Tibial artery (tissue), 4 donors: ENCODE measurements around the gene NCKAP5L.
"Not testable (repeated sequence)": the region's sequence is repeated elsewhere in the genome, so short reads cannot be mapped to it uniquely, and the experiment has no call there.

Experiments used
- DNase-seq, 2 donors: peaks; one replicate each; pipeline ENCODE4 v3.0.0-alpha.2; 2019
- H3K27ac ChIP-seq, 2 donors: fragments of 200-600 bp; sonication (generic) in 1 of 2; 1 replicate in 1 of 2; 2 replicates in 1 of 2; pipeline ENCODE4 v1.5.1; 2018 to 2019; ENCODE audit warnings: mild to moderate bottlenecking in 1 of 2
- H3K27me3 ChIP-seq, 2 donors: fragments of 200-600 bp; sonication (generic) in 1 of 2; one replicate each; pipeline versions ENCODE4 v1.5.1 to v1.6.0; 2016 to 2019
- H3K36me3 ChIP-seq, 3 donors: fragments of 200-600 bp; sonication (generic) in 2 of 3; one replicate each; pipeline ENCODE4 v1.5.1; 2016 to 2019; ENCODE audit warnings: mild to moderate bottlenecking in 2 of 3
- H3K4me1 ChIP-seq, 4 donors: fragments of 200-600 bp; sonication (generic) in 2 of 4; 1 replicate in 3 of 4; 2 replicates in 1 of 4; pipeline ENCODE4 v1.5.1; 2016 to 2019
- H3K4me3 ChIP-seq, 2 donors: fragments of 200-600 bp; sonication (generic) in 1 of 2; 1 replicate in 1 of 2; 2 replicates in 1 of 2; pipeline ENCODE4 v1.5.1; 2018 to 2019; ENCODE audit warnings: mild to moderate bottlenecking in 2 of 2
- H3K9me3 ChIP-seq, 3 donors: fragments of 200-600 bp; sonication (generic) in 1 of 3; one replicate each; pipeline ENCODE4 v1.5.1; 2016 to 2019
- intact Hi-C: fragments of 100-400 bp; cut with DNase I; formaldehyde crosslinking; loops from one replicate; pipeline ENCODE4 v1.15.0; 2023; ENCODE audit warnings: low total_unique reads
- TF ChIP-seq, protein P1 (sequence below), 2 experiments: fragments of 200-600 bp in 1 of 2; fragments of 450-650 bp in 1 of 2; IDR thresholded peaks; one replicate each; pipeline ENCODE4 v1.5.1; 2017 to 2019; ENCODE audit warnings: antibody characterized with exemption in 2 of 2, mild to moderate bottlenecking in 1 of 2, moderate library complexity in 1 of 2

The NCKAP5L gene

DNA sequence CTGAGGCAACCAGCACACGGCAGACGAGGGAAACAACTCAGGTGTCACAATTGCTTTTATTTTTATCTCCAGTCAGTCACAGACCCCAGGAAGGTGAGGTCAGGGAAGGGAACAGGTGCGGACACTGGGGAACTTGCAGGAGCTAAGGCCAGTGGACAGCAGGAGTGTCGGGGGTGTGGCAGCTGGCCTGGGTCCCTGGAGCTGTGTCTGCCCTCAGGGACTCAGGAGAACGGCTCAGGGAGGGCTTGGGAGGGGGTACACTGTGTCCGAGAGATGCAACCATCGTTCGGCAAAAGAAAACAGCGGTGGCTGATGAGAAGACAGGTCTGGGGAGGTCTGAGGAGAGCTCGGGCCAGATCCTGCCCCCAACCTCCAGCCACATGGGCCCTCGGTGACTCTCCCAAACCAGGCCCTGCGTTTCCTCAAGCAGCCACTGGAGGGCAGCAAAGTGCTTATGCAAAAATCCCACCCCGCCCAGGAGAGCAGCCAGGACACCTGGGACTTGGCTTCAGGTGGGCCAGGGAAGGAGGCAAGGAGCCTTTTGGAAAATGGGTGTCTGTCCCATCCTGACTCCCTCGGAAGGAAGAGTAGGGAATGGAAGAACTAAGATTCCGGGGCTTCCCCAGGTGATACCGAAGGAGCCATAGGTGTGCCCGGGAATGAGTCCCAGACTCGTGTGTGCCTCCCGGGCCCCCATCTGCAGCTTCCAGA, 38.8 kb upstream of the NCKAP5L start:
- intact Hi-C loops, result loop anchor here (5.0 to 10.0 kb wide), 3 partner anchors 78 to 185 kb away; no protein-coding TSS in a partner anchor
- TF ChIP-seq, protein P1, sequence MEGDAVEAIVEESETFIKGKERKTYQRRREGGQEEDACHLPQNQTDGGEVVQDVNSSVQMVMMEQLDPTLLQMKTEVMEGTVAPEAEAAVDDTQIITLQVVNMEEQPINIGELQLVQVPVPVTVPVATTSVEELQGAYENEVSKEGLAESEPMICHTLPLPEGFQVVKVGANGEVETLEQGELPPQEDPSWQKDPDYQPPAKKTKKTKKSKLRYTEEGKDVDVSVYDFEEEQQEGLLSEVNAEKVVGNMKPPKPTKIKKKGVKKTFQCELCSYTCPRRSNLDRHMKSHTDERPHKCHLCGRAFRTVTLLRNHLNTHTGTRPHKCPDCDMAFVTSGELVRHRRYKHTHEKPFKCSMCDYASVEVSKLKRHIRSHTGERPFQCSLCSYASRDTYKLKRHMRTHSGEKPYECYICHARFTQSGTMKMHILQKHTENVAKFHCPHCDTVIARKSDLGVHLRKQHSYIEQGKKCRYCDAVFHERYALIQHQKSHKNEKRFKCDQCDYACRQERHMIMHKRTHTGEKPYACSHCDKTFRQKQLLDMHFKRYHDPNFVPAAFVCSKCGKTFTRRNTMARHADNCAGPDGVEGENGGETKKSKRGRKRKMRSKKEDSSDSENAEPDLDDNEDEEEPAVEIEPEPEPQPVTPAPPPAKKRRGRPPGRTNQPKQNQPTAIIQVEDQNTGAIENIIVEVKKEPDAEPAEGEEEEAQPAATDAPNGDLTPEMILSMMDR (IDR thresholded peaks at IDR 0.05), result peak; percentile 82 to 97
- peaks cover 0 to 21% of the 10 kb centered on the region in 2 donors for H3K27me3 ChIP-seq
- no peaks in the 10 kb centered on the region for H3K9me3 ChIP-seq
- DNase-seq, result peak; percentile 64 to 76
- H3K36me3 ChIP-seq, result no peaks in the 10 kb centered on the region
- peaks cover 0 to 18% (median 7%) of the 10 kb centered on the region in 4 donors for H3K4me1 ChIP-seq
- H3K27ac ChIP-seq, result no peak overlapping the region
- H3K4me3 ChIP-seq, result no peak overlapping the region

DNA sequence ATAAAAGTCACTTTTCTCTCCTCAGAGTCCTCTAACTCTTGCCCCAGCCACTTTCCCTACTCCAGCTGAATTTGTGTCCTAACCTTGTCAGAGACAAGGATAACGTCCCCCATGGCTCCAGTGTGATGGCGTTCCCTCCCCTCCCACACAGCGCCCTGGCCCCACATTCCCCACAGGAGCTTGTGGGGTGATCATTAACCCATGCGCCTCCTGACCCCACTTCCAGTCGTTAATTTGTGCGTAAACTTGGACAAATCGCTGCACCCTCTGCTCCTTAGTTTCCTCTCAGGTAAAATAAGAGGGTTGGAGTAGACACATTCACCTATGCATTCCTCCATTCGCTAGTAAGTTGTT, 37.5 kb upstream of the NCKAP5L start:
- Histone ChIP-seq H3K27me3 (peaks cover 0 to 23% of the 10 kb centered on the region in 2 donors), H3K4me3 (no peak overlapping the region), H3K36me3 (no peaks in the 10 kb centered on the region), H3K27ac (no peak overlapping the region), H3K4me1 (peaks cover 0 to 18% (median 7%) of the 10 kb centered on the region in 4 donors), H3K9me3 (no peaks in the 10 kb centered on the region)
- intact Hi-C loops, result loop anchor here (5.0 to 10.0 kb wide), 3 partner anchors 79 to 187 kb away; no protein-coding TSS in a partner anchor
- no peak for DNase-seq
- TF ChIP-seq, protein P1 (IDR thresholded peaks at IDR 0.05), result no peak

DNA sequence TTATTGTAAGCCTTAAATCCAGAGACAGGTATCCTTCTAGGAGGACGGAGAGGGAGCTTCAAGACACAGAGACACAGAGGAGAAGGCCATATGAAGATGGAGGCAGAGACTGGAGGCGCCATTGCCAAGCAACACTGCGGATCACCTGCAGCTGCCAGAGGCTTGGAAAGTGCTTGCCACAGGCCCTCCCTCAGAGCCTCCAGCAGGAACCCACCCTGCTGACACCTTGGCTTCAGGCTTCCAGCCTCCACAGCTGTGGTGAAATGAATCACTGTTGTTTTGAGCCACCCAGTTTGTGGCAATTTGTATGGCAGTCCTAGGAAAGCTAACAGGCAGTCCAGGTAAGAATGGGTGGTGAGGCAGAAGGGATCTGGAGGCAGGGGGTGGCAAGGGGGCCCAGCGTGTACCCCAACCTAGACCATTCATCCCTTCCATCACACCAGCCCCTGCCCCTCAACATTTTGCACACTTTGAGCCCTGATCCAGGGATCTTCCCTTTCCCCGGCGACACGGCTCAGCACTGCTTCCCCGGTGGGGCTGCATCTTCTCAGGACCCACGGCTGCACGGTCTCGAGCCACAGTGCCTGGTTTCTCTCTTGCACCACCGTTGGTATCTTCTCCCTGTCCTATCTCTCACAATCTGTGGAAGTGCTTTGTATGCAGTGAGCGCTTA, 37.0 kb upstream of the NCKAP5L start:
- Histone ChIP-seq H3K9me3 (no peaks in the 10 kb centered on the region), H3K4me1 (peaks cover 0 to 18% (median 7%) of the 10 kb centered on the region in 4 donors), H3K27me3 (peaks cover 0 to 23% of the 10 kb centered on the region in 2 donors), H3K27ac (no peak overlapping the region), H3K36me3 (no peaks in the 10 kb centered on the region), H3K4me3 (no peak overlapping the region)
- intact Hi-C loops, result loop anchor here (5.0 to 10.0 kb wide), 3 partner anchors 80 to 187 kb away; no protein-coding TSS in a partner anchor
- TF ChIP-seq, protein P1 (IDR thresholded peaks at IDR 0.05), result no peak
- DNase-seq, result no peak

- H3K4me1 ChIP-seq, result peaks cover 0 to 17% (median 7%) of the 10 kb centered on the region in 4 donors
These were observed 36.5 kb upstream of the NCKAP5L start for GRCh38 chr12:49864798-49865090.

DNA sequence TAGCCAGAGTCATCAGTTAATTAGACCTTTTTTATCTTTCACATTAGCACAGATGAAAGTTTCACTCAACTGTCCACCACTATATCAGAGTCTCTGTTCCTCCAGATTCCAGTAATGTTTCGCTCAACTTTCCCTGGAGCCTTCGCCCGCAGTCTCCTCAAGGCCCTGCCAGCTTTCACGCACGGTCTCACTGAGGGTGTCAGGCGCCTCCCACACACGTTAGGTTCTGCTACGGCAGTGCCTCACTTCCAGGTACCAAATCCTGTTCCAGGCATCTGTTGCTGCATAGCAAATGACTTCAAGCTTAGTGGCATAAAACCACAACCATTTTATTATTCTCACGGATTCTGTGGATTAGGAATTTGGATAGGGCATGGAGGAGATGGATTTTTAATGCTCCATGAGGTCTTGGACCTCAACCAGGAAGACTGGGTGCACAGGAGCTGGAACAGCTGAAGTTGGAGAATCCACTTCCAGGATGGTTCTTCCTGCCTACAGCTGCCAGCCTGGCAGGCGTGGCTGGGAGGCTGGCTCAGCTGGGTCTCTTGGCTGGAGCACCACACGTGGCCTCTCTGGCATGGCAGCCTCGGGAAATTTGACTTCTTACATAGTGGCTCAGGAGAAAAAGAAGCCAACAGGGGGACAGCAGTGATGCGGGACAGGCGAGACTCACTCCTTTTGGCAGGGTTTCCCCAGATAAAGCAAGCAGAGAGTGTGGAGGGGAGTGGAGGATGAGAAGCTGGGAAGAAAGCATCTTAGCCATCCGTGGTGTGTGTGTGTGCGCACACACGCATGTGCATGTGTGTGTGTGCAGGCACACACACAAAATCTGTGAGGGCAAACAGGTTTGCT, 36.0 kb upstream of the NCKAP5L start:
- no peaks in the 10 kb centered on the region for H3K9me3 ChIP-seq

More at GRCh38 chr12:49864798-49865090, 36.5 kb upstream of the NCKAP5L start:
- Histone ChIP-seq H3K36me3 (no peaks in the 10 kb centered on the region), H3K27ac (no peak overlapping the region), H3K27me3 (peaks cover 0 to 22% of the 10 kb centered on the region in 2 donors), H3K9me3 (no peaks in the 10 kb centered on the region), H3K4me3 (no peak overlapping the region)
- intact Hi-C loops, result loop anchor here (5.0 to 10.0 kb wide), 3 partner anchors 80 to 188 kb away; no protein-coding TSS in a partner anchor
- TF ChIP-seq, protein P1 (IDR thresholded peaks at IDR 0.05), result no peak
- no peak for DNase-seq

DNA sequence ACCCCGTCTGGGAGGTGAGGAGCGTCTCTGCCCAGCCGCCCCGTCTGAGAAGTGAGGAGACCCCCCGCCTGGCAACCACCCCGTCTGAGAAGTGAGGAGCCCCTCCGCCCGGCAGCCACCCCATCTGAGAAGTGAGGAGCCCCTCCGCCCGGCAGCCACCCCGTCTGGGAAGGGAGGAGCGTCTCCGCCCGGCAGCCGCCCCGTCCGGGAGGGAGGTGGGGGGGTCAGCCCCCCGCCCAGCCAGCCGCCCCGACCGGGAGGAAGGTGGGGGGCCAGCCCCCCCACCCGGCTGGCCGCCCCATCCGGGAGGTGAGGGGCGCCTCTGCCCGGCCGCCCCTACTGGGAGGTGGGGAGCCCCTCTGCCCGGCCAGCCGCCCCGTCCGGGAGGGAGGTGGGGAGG, 32.7 kb upstream of the NCKAP5L start:
- not testable (repeated sequence) for H3K4me3 ChIP-seq, H3K4me1 ChIP-seq, H3K27me3 ChIP-seq, H3K36me3 ChIP-seq, H3K9me3 ChIP-seq, H3K27ac ChIP-seq, DNase-seq
- intact Hi-C loops, result loop anchor here (10.0 kb wide), 1 partner anchor 84 kb away; no protein-coding TSS in a partner anchor

More for the DNA sequence above, 36.0 kb upstream of the NCKAP5L start:
- Histone ChIP-seq H3K27ac (no peak overlapping the region), H3K4me1 (peaks cover 0 to 11% (median 6%) of the 10 kb centered on the region in 4 donors), H3K4me3 (no peak overlapping the region), H3K27me3 (peaks cover 0 to 20% of the 10 kb centered on the region in 2 donors), H3K36me3 (no peaks in the 10 kb centered on the region)
- no peak for DNase-seq
- TF ChIP-seq, protein P1 (IDR thresholded peaks at IDR 0.05), result no peak
- intact Hi-C loops, result loop anchor here (10.0 kb wide), 1 partner anchor 81 kb away; no protein-coding TSS in a partner anchor

- H3K27me3 ChIP-seq, H3K36me3 ChIP-seq, H3K27ac ChIP-seq, H3K4me1 ChIP-seq, intact Hi-C loops, H3K4me3 ChIP-seq, H3K9me3 ChIP-seq, DNase-seq: not testable (repeated sequence)
These were observed 27.7 kb upstream of the NCKAP5L start for GRCh38 chr12:49855890-49856289.
